DMS79 (cell line): ENCODE results near the gene PLPP3.
A peak's percentile ranks its signal among the peaks of the same experiment; 100 is the strongest.

Experiments
- DNase-seq: peaks from one replicate; lab custom pipeline; 2025; lab: John Stamatoyannopoulos, UW

Gene PLPP3

GRCh38 chr1:56461158-56462127 lies 117.9 kb downstream of the PLPP3 start:
- DNase-seq, result no peak

- no peak for DNase-seq
Measured at GRCh38 chr1:56459260-56459659, 120.1 kb downstream of the PLPP3 start.

- DNase-seq, result no peak
Measured at GRCh38 chr1:56457756-56458375, 121.5 kb downstream of the PLPP3 start.

GRCh38 chr1:56456435-56457101 lies 122.8 kb downstream of the PLPP3 start:
- DNase-seq, result no peak

- DNase-seq, result no peak
Measured at GRCh38 chr1:56453417-56454078, 125.8 kb downstream of the PLPP3 start.

GRCh38 chr1:56453016-56453415 lies 126.3 kb downstream of the PLPP3 start:
- DNase-seq, result no peak

- peak; percentile 44 for DNase-seq
Measured at GRCh38 chr1:56452027-56453011, 127.0 kb downstream of the PLPP3 start.

GRCh38 chr1:56451491-56451890 lies 127.9 kb downstream of the PLPP3 start:
- DNase-seq, result no peak

GRCh38 chr1:56450004-56450666 lies 129.2 kb downstream of the PLPP3 start:
- no peak for DNase-seq

GRCh38 chr1:56448529-56449300 lies 130.6 kb downstream of the PLPP3 start:
- no peak for DNase-seq

- DNase-seq, result no peak
Measured at GRCh38 chr1:56447823-56448222, 131.5 kb downstream of the PLPP3 start.

GRCh38 chr1:56446531-56447098 lies 132.7 kb downstream of the PLPP3 start:
- DNase-seq, result peak; percentile 48

- DNase-seq, result no peak
Measured at GRCh38 chr1:56444960-56445646, 134.3 kb downstream of the PLPP3 start.
